ENCODE data around the gene KRTAP4-16. TPM values are rescaled to one million over a fixed set of nuclear protein-coding genes. Genes with fewer than 3 reads are reported as not detected.
"Not testable (repeated sequence)": the region's sequence is repeated elsewhere in the genome, so short reads cannot be mapped to it uniquely, and the experiment has no call there.

The KRTAP4-16 gene
- total and polyA plus RNA-seq, 7 donors: not detected

DNA sequence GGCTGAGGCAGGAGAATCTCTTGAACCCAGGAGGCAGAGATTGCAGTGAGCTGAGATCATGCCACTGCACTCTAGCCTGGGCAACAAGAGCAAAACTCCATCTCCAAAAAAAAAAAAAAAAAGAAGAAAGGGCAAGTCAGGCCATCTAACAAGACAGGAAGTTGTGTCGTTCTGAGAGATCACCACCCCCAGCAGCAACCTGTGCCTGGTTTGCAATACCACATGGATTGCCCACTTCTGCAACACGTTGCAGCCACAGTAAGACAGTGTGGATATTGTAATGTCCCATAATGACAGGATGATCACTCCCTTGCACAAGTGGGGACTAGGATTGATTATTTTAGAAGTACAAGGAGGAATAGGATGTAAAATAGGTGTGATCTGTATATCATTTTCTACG lies 33.0 kb downstream of the KRTAP4-16 start:
- TF ChIP-seq, protein P1, sequence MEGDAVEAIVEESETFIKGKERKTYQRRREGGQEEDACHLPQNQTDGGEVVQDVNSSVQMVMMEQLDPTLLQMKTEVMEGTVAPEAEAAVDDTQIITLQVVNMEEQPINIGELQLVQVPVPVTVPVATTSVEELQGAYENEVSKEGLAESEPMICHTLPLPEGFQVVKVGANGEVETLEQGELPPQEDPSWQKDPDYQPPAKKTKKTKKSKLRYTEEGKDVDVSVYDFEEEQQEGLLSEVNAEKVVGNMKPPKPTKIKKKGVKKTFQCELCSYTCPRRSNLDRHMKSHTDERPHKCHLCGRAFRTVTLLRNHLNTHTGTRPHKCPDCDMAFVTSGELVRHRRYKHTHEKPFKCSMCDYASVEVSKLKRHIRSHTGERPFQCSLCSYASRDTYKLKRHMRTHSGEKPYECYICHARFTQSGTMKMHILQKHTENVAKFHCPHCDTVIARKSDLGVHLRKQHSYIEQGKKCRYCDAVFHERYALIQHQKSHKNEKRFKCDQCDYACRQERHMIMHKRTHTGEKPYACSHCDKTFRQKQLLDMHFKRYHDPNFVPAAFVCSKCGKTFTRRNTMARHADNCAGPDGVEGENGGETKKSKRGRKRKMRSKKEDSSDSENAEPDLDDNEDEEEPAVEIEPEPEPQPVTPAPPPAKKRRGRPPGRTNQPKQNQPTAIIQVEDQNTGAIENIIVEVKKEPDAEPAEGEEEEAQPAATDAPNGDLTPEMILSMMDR (IDR thresholded peaks at IDR 0.05): no peak
- no peaks in the 10 kb centered on the region for H3K4me1 ChIP-seq
- WGBS, 3 donors: 73 to 75% (median 75%) methylated on average over 3 of the region's 3 CpGs
- ATAC-seq (no peak), DNase-seq (no peak)
- H3K4me3 ChIP-seq: no peak overlapping the region
- H3K27ac ChIP-seq: no peak overlapping the region
- H3K36me3 ChIP-seq (ENCODE audit: insufficient read depth in 1 of 2, low read depth in 1 of 2): no peaks in the 10 kb centered on the region
- no peaks in the 10 kb centered on the region for H3K9me3 ChIP-seq
- H3K27me3 ChIP-seq (ENCODE audit: insufficient read depth in 3 of 3, low read length in 2 of 3): peaks cover 0 to 1% (median 0%) of the 10 kb centered on the region in 3 donors
- intact Hi-C loops (cut with DNase I): no loop called here

GRCh38 chr17:41067281-41067680 lies 34.7 kb downstream of the KRTAP4-16 start:
- no peak for DNase-seq
- TF ChIP-seq, protein P1 (IDR thresholded peaks at IDR 0.05): no peak
- no peak overlapping the region for H3K4me3 ChIP-seq
- H3K27ac ChIP-seq: no peak overlapping the region
- H3K4me1 ChIP-seq: no peaks in the 10 kb centered on the region
- intact Hi-C loops (cut with DNase I): no loop called here
- ATAC-seq: no peak
- no peaks in the 10 kb centered on the region for H3K9me3 ChIP-seq
- H3K27me3 ChIP-seq (ENCODE audit: insufficient read depth in 3 of 3, low read length in 2 of 3): peaks cover 0 to 1% (median 0%) of the 10 kb centered on the region in 3 donors
- no peaks in the 10 kb centered on the region for H3K36me3 ChIP-seq (ENCODE audit: insufficient read depth in 1 of 2, low read depth in 1 of 2)

- intact Hi-C loops (cut with DNase I): no loop called here
- H3K36me3 ChIP-seq (ENCODE audit: insufficient read depth in 1 of 2, low read depth in 1 of 2): no peaks in the 10 kb centered on the region
- peaks cover 0 to 1% (median 1%) of the 10 kb centered on the region in 3 donors for H3K27me3 ChIP-seq (ENCODE audit: insufficient read depth in 3 of 3, low read length in 2 of 3)
- ATAC-seq: no peak
- TF ChIP-seq, protein P1 (IDR thresholded peaks at IDR 0.05): no peak
- H3K27ac ChIP-seq: no peak within 1 kb of the TSS
- no peak for DNase-seq
- no peaks in the 10 kb centered on the region for H3K9me3 ChIP-seq
- no peak within 1 kb of the TSS for H3K4me3 ChIP-seq
- no peaks in the 10 kb centered on the region for H3K4me1 ChIP-seq
- 88 to 95% (median 92%) methylated on average over 5 to 6 of the region's 6 CpGs for WGBS, 3 donors
Observed at GRCh38 chr17:41065829-41066624, 36.0 kb downstream of the KRTAP4-16 start, which contains the start of gene KRTAP2-4. Gene KRTAP2-4, minus strand, starts transcription at chr17:41065879. Its CDS starts 34 bp downstream, at chr17:41065845.

DNA sequence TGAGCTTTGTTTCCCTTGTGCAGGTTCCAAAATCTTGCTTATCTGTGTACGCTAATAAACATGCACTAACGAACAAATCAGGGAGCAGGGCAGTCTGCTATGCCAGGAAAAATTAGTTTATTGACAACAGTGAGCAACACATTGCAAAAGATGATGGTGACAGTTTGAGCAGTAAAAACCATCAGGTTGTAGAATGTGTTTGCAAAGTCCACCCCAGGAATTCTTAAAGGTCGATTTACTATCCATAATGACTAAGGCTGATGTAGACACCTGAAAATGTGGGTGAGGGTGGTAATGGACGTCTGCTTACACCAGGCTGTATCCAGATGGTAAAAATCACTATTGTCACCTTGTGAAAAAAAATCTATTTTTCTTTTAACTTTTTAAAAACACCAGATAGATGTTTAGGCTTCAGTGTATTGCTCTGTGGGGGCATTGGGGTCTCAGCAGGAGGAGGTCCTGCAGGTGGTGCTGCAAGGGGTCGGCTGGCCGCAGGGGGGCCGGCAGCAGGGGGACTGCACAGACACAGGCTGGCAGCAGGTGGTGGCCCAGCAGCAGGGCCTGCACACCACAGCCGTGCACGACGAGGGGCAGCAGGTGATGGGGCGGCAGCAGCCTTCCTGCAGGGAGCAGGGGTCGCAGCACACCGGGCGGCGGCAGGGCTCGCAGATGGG lies 36.9 kb downstream of the KRTAP4-16 start:
- H3K4me1 ChIP-seq; H3K4me3 ChIP-seq; H3K27me3 ChIP-seq (ENCODE audit: insufficient read depth in 3 of 3, low read length in 2 of 3); H3K27ac ChIP-seq; DNase-seq; H3K9me3 ChIP-seq; H3K36me3 ChIP-seq (ENCODE audit: insufficient read depth in 1 of 2, low read depth in 1 of 2); ATAC-seq; intact Hi-C loops (cut with DNase I): not testable (repeated sequence)
- WGBS, 3 donors: 62 to 78% (median 76%) methylated on average over 4 to 7 of the region's 16 CpGs

DNA sequence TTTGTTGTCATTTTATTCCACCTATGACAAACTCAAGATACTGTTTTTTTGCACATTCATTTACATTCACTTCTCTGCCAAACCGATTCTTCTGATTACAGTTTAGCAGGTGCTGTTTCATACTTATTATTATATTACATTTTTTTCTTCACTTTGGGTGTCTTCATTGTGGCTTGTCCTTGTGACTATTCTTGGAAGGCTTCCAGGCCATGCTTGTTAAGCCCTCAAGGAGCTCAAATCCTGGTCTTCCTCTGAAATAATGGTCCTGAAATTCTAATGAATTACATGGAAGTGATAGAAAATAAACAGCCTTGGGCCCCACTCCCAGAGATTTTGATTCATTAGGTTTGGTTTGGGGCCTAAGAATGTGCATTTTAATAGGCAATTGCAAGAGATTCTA lies 37.7 kb downstream of the KRTAP4-16 start:
- H3K9me3 ChIP-seq: no peaks in the 10 kb centered on the region
- ATAC-seq (no peak), DNase-seq (no peak)
- no peaks in the 10 kb centered on the region for H3K4me1 ChIP-seq
- intact Hi-C loops (cut with DNase I): no loop called here
- TF ChIP-seq, protein P1 (IDR thresholded peaks at IDR 0.05): no peak
- H3K27ac ChIP-seq: no peak overlapping the region
- no peaks in the 10 kb centered on the region for H3K36me3 ChIP-seq (ENCODE audit: insufficient read depth in 1 of 2, low read depth in 1 of 2)
- H3K4me3 ChIP-seq: no peak overlapping the region
- WGBS, 3 donors: 44 to 62% (median 56%) methylated on average over 1 of the region's 1 CpG
- H3K27me3 ChIP-seq (ENCODE audit: insufficient read depth in 3 of 3, low read length in 2 of 3): peaks cover 0 to 11% (median 1%) of the 10 kb centered on the region in 3 donors
